ENCODE data around the gene FSHR.

- no peak for TF ChIP-seq EZH2 (IDR thresholded peaks at IDR 0.05; ENCODE audit: insufficient read depth, poor library complexity, severe bottlenecking)
- TF ChIP-seq EZH2phosphoT487 (IDR thresholded peaks at IDR 0.05; ENCODE audit: insufficient read depth, low read depth): no peak
These were observed 174.6 kb downstream of the FSHR start for GRCh38 chr2:48979691-48980090.

All from GM23248 (cell line).